ENCODE data around the gene MBNL2. TPM values are rescaled to one million over a fixed set of nuclear protein-coding genes. Genes with fewer than 3 reads are reported as not detected.

Gene MBNL2
- total RNA-seq, 3 donors from 2014 or later (not counting 1 experiment from before 2014, with no cell fraction given) = 30.9 to 38.3 (median 33.1) TPM

- no peak overlapping the region for H3K27ac Mint-ChIP-seq
- peaks cover 9 to 14% of the 10 kb centered on the region in 2 donors for H3K27me3 Mint-ChIP-seq (ENCODE audit: low read depth in 2 of 2)
- H3K4me1 Mint-ChIP-seq = no peaks in the 10 kb centered on the region
- H3K27ac ChIP-seq (ENCODE audit: low read length) = no peak overlapping the region
- H3K9me3 Mint-ChIP-seq = peaks cover 0 to 2% of the 10 kb centered on the region in 2 donors
- ATAC-seq = no peak
- H3K27me3 ChIP-seq (ENCODE audit: control insufficient read depth, insufficient read depth, low read length) = peaks cover 4% of the 10 kb centered on the region
- WGBS (ENCODE audit: insufficient coverage) = 92% methylated on average over 3 of the region's 3 CpGs
- H3K4me3 ChIP-seq (ENCODE audit: low read length) = no peak overlapping the region
- H3K36me3 ChIP-seq (ENCODE audit: control insufficient read depth, insufficient read depth, low read length) = no peaks in the 10 kb centered on the region
- H3K9me3 ChIP-seq (ENCODE audit: control insufficient read depth, insufficient read depth, low read length) = no peaks in the 10 kb centered on the region
- TF ChIP-seq CTCF (IDR thresholded peaks at IDR 0.05) = no peak
- H3K36me3 Mint-ChIP-seq = no peaks in the 10 kb centered on the region
- intact Hi-C loops (cut with micrococcal nuclease) = no loop called here
- no peak overlapping the region for H3K4me3 Mint-ChIP-seq
- no peaks in the 10 kb centered on the region for H3K4me1 ChIP-seq (ENCODE audit: control insufficient read depth, insufficient read depth, low read length)
- DNase-seq = no peak
These were observed 182.0 kb downstream of the MBNL2 start for GRCh38 chr13:97403893-97404750.

DNA sequence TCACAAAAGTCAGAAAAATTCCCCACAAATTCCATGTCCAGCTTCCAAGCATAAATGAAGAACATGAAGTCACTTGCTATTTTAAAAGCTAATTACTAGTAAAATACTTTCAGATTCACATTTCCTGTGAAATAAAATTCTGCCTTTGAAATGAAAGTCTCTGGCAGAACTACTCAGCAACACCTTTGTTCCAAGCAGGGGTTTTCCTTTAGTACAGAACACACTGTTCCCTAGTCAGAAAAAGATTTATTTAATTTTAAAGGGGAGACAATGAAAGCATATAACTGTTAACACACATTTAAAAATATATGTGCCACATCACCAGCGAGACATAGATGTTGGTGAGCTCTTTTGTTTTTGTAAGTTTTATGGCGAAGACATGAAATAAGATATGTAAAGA, 185.4 kb downstream of the MBNL2 start:
- Histone ChIP-seq H3K9me3 (ENCODE audit: control insufficient read depth, insufficient read depth, low read length) (no peaks in the 10 kb centered on the region), H3K27me3 (ENCODE audit: control insufficient read depth, insufficient read depth, low read length) (peaks cover 4% of the 10 kb centered on the region), H3K36me3 (ENCODE audit: control insufficient read depth, insufficient read depth, low read length) (no peaks in the 10 kb centered on the region), H3K4me3 (ENCODE audit: low read length) (no peak overlapping the region), H3K27ac (ENCODE audit: low read length) (no peak overlapping the region), H3K4me1 (ENCODE audit: control insufficient read depth, insufficient read depth, low read length) (no peaks in the 10 kb centered on the region)
- no peak for TF ChIP-seq CTCF (IDR thresholded peaks at IDR 0.05)
- Mint-ChIP-seq H3K27me3 (ENCODE audit: low read depth in 2 of 2) (peaks cover 9 to 14% of the 10 kb centered on the region in 2 donors), H3K4me1 (no peaks in the 10 kb centered on the region), H3K4me3 (no peak overlapping the region), H3K36me3 (no peaks in the 10 kb centered on the region), H3K9me3 (peaks cover 0 to 2% of the 10 kb centered on the region in 2 donors), H3K27ac (no peak overlapping the region)
- intact Hi-C loops (cut with micrococcal nuclease) = no loop called here
- no CpG with 5 or more reads among the region's 2 CpGs for WGBS (ENCODE audit: insufficient coverage)
- no peak for ATAC-seq
- DNase-seq = no peak

DNA sequence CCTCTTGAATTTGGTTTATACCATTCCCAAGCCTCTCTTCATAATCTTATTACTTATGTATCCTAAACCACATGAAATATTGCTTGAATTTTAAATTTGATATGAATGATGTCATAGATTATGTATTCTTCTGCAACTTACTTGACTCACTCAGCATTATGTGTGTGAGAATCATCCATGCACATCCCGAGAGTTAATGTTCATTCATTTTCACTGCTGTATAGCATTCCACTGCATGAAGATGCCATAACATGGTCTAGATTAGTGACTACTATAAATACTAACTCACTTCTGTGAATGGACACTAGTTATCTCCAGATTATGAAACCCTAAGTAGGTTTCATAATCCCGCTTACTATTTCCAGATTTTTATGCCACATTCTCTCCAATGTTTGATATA, 186.8 kb downstream of the MBNL2 start:
- H3K36me3 ChIP-seq (ENCODE audit: control insufficient read depth, insufficient read depth, low read length) = no peaks in the 10 kb centered on the region
- no peak overlapping the region for H3K4me3 Mint-ChIP-seq
- H3K9me3 Mint-ChIP-seq = peaks cover 0 to 2% of the 10 kb centered on the region in 2 donors
- H3K27me3 ChIP-seq (ENCODE audit: control insufficient read depth, insufficient read depth, low read length) = peaks cover 4% of the 10 kb centered on the region
- no peak for TF ChIP-seq CTCF (IDR thresholded peaks at IDR 0.05)
- 100% methylated on average over 2 of the region's 2 CpGs for WGBS (ENCODE audit: insufficient coverage)
- H3K4me3 ChIP-seq (ENCODE audit: low read length) = no peak overlapping the region
- ATAC-seq = no peak
- H3K4me1 Mint-ChIP-seq = no peaks in the 10 kb centered on the region
- H3K27ac ChIP-seq (ENCODE audit: low read length) = no peak overlapping the region
- intact Hi-C loops (cut with micrococcal nuclease) = no loop called here
- DNase-seq = no peak
- no peaks in the 10 kb centered on the region for H3K36me3 Mint-ChIP-seq
- H3K9me3 ChIP-seq (ENCODE audit: control insufficient read depth, insufficient read depth, low read length) = no peaks in the 10 kb centered on the region
- H3K4me1 ChIP-seq (ENCODE audit: control insufficient read depth, insufficient read depth, low read length) = no peaks in the 10 kb centered on the region
- H3K27ac Mint-ChIP-seq = no peak overlapping the region
- H3K27me3 Mint-ChIP-seq (ENCODE audit: low read depth in 2 of 2) = peaks cover 9 to 14% of the 10 kb centered on the region in 2 donors
